ENCODE results near the gene PEAK3. TPM values are rescaled to one million over a fixed set of nuclear protein-coding genes. Genes with fewer than 3 reads are reported as not detected.

Gene PEAK3
- total RNA-seq, 1 donor from 2014 or later, result not detected

DNA sequence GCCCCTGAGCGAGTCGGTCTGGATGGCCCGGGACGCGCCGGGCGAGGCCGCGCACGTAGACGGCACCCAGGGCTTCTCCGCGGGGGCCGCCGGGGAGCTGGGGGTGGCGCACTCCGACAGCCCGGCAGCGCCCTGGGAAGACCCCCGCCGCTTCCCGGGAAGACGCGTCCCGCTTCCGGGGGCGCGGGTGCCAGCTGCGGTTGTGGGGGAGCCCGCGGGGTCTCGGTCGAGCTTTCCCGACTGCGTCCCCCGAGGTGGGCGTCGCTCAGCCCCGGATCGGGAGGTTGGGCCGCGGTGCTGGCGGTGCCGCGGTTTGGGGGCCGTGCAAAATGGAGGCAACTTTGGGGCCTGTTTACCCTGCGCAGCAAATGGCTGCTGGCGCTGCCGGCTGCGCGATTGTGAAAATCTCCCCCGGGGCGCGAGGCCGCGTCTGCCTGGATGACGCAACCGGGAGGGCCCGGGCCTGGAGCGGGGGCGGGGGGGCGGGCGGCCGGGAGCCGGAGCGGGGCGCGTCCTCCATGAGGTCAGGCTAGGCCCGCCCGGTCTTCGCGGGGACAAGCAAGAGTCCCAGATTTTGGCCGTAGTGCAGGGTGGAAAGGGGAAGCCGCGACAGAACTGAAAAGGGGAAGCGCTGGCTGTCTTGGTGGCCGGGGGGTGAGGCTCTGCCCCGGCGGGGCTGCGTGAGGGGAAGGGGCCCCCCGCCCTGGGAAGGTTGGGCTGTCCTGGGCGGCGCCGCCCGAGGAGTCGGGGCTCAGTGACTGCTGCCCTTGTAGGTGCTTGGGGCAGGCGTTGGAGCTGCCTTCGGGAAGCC, 11.3 kb downstream of the PEAK3 start:
- Mint-ChIP-seq H3K4me1 (ENCODE audit: low read depth, unreplicated experiment) (peaks cover 13% of the 10 kb centered on the region), H3K4me3 (ENCODE audit: unreplicated experiment) (peak overlapping the region; percentile 92), H3K27me3 (ENCODE audit: unreplicated experiment) (peaks cover 10% of the 10 kb centered on the region), H3K9me3 (ENCODE audit: unreplicated experiment) (peaks cover 23% of the 10 kb centered on the region), H3K27ac (ENCODE audit: unreplicated experiment) (peak overlapping the region; percentile 48), H3K36me3 (ENCODE audit: unreplicated experiment) (no peaks in the 10 kb centered on the region)
- DNase-seq, result peak; percentile 85
- TF ChIP-seq, protein P1, sequence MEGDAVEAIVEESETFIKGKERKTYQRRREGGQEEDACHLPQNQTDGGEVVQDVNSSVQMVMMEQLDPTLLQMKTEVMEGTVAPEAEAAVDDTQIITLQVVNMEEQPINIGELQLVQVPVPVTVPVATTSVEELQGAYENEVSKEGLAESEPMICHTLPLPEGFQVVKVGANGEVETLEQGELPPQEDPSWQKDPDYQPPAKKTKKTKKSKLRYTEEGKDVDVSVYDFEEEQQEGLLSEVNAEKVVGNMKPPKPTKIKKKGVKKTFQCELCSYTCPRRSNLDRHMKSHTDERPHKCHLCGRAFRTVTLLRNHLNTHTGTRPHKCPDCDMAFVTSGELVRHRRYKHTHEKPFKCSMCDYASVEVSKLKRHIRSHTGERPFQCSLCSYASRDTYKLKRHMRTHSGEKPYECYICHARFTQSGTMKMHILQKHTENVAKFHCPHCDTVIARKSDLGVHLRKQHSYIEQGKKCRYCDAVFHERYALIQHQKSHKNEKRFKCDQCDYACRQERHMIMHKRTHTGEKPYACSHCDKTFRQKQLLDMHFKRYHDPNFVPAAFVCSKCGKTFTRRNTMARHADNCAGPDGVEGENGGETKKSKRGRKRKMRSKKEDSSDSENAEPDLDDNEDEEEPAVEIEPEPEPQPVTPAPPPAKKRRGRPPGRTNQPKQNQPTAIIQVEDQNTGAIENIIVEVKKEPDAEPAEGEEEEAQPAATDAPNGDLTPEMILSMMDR (IDR thresholded peaks at IDR 0.05; ENCODE audit: partially characterized antibody, unreplicated experiment), result no peak

- no peak for DNase-seq
- Mint-ChIP-seq H3K27ac (ENCODE audit: unreplicated experiment) (peak overlapping the region; percentile 94), H3K9me3 (ENCODE audit: unreplicated experiment) (peaks cover 23% of the 10 kb centered on the region), H3K36me3 (ENCODE audit: unreplicated experiment) (no peaks in the 10 kb centered on the region), H3K4me3 (ENCODE audit: unreplicated experiment) (peak overlapping the region; percentile 88), H3K27me3 (ENCODE audit: unreplicated experiment) (peaks cover 10% of the 10 kb centered on the region), H3K4me1 (ENCODE audit: low read depth, unreplicated experiment) (peaks cover 12% of the 10 kb centered on the region)
- TF ChIP-seq, protein P1 (IDR thresholded peaks at IDR 0.05; ENCODE audit: partially characterized antibody, unreplicated experiment), result no peak
These were observed 11.9 kb downstream of the PEAK3 start for GRCh38 chr19:2270157-2270422.

DNA sequence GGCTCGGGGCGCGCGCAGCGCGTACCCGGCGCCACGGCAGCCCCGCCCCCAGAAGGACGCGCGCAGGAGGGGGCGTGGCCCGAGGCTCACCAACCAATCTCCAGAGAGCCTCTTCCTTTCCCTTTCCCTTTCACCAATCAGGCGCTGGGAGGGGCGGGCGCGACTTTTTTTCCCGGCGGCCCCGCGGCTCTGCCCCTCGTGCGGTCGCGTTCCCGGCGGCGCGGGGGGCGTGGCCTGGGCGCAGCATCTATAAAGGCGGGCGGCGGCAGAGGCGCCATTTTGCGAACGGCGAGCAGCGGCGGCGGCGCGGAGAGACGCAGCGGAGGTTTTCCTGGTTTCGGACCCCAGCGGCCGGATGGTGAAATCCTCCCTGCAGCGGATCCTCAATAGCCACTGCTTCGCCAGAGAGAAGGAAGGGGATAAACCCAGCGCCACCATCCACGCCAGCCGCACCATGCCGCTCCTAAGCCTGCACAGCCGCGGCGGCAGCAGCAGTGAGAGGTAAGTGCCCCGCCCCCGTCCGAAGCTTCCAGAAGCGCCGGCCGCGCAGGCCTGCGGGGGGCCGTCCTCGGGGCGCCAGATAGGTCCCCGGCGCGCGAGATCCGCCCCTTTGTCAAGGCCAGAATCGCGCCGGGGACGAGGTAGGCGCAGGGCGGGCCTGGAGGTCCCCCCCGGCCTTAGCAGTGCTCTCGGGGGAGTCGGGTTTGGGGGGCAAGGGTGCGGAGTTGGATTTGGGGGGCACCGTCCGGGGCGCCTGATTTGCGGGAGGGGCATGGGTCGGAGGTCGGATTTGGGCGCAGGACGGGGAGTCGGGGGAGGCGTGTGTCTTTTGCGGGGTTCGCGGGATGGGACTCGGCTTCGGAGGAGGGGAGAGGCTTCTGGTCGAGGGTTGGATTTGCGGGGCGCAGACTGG, 12.5 kb downstream of the PEAK3 start:
- Mint-ChIP-seq H3K36me3 (ENCODE audit: unreplicated experiment) (no peaks in the 10 kb centered on the region), H3K4me3 (ENCODE audit: unreplicated experiment) (peak overlapping the region; percentile 88), H3K4me1 (ENCODE audit: low read depth, unreplicated experiment) (peaks cover 9% of the 10 kb centered on the region), H3K27ac (ENCODE audit: unreplicated experiment) (peak overlapping the region; percentile 94), H3K9me3 (ENCODE audit: unreplicated experiment) (peaks cover 20% of the 10 kb centered on the region), H3K27me3 (ENCODE audit: unreplicated experiment) (peaks cover 10% of the 10 kb centered on the region)
- peak; percentile 99 for DNase-seq
- TF ChIP-seq, protein P1 (IDR thresholded peaks at IDR 0.05; ENCODE audit: partially characterized antibody, unreplicated experiment), result no peak

DNA sequence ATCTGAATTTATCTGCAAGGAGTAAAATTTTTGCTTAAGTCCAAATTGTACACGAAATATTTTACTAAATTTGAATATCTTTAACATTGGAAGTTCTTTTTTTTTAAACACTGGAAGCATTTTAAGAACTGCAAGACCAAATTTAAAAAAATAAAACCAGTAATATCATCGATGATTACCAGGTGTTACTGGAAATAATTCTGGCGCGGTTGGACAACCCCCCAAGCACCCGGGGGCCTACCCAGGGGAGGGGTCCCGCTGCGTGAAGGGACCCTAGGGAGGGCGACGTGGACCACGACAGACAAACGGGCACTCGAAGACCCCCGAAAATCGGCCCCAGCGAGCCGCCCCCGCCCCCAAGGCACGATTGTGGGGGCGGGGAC, 13.1 kb downstream of the PEAK3 start:
- H3K4me1 Mint-ChIP-seq (ENCODE audit: low read depth, unreplicated experiment), result peaks cover 7% of the 10 kb centered on the region
- peak overlapping the region; percentile 52 for H3K27ac Mint-ChIP-seq (ENCODE audit: unreplicated experiment)
- peaks cover 17% of the 10 kb centered on the region for H3K9me3 Mint-ChIP-seq (ENCODE audit: unreplicated experiment)
- TF ChIP-seq, protein P1 (IDR thresholded peaks at IDR 0.05; ENCODE audit: partially characterized antibody, unreplicated experiment), result no peak
- peaks cover 10% of the 10 kb centered on the region for H3K27me3 Mint-ChIP-seq (ENCODE audit: unreplicated experiment)
- H3K4me3 Mint-ChIP-seq (ENCODE audit: unreplicated experiment), result peak overlapping the region; percentile 82
- no peak for DNase-seq
- H3K36me3 Mint-ChIP-seq (ENCODE audit: unreplicated experiment), result no peaks in the 10 kb centered on the region

DNA sequence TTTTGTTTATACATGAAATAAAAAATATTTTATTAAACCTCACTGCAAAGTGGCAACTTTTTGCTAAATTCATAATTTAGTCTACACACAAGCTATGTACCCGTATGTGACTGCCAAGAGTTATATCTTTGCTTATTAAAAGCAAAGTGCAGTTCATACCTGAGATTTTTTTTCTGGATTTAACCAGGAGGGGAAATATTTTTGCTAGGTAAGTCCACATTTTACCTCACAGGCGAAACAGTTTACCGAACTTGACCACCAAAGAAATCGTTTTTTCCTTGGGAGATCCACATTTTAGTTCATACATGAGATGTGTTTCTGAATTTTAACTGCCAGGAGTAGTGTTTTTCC, 13.5 kb downstream of the PEAK3 start:
- peak overlapping the region; percentile 52 for H3K27ac Mint-ChIP-seq (ENCODE audit: unreplicated experiment)

More for the DNA sequence above, 13.5 kb downstream of the PEAK3 start:
- H3K9me3 Mint-ChIP-seq (ENCODE audit: unreplicated experiment), result peaks cover 16% of the 10 kb centered on the region
- H3K36me3 Mint-ChIP-seq (ENCODE audit: unreplicated experiment), result no peaks in the 10 kb centered on the region
- no peak for DNase-seq
- peaks cover 10% of the 10 kb centered on the region for H3K27me3 Mint-ChIP-seq (ENCODE audit: unreplicated experiment)
- H3K4me3 Mint-ChIP-seq (ENCODE audit: unreplicated experiment), result peak overlapping the region; percentile 82
- TF ChIP-seq, protein P1 (IDR thresholded peaks at IDR 0.05; ENCODE audit: partially characterized antibody, unreplicated experiment), result no peak
- peaks cover 7% of the 10 kb centered on the region for H3K4me1 Mint-ChIP-seq (ENCODE audit: low read depth, unreplicated experiment)
